H9 (cell line): ENCODE data around the gene PARP8. TPM values are rescaled to one million over a fixed set of nuclear protein-coding genes. Genes with fewer than 3 reads are reported as not detected.

Source experiments
- DNase-seq: peaks from one replicate; pipeline ENCODE4 v3.0.0-alpha.2; 2017
- H2AFZ ChIP-seq: one replicate; pipeline ENCODE4 v1.6.1; 2013; ENCODE audit warnings: mild to moderate bottlenecking, low read length, control low read depth, moderate library complexity
- H2AK5ac ChIP-seq: 2 replicates; pipeline ENCODE4 v1.6.1; 2013; ENCODE audit warnings: low read length, control low read depth, mixed read lengths; ENCODE audit not compliant: insufficient read length
- H2BK120ac ChIP-seq: one replicate; pipeline ENCODE4 v1.6.1; 2013; ENCODE audit warnings: low read depth, mild to moderate bottlenecking, low read length, control low read depth, inconsistent platforms; ENCODE audit not compliant: poor library complexity, severe bottlenecking
- H2BK12ac ChIP-seq: 2 replicates; pipeline ENCODE4 v1.6.1; 2013; ENCODE audit warnings: low read length, control low read depth, mixed read lengths, low read depth; ENCODE audit not compliant: insufficient read length
- H2BK15ac ChIP-seq: 2 replicates; pipeline ENCODE4 v1.6.1; 2013; ENCODE audit warnings: low read depth, low read length, control low read depth
- H2BK20ac ChIP-seq: one replicate; pipeline ENCODE4 v1.6.1; 2013; ENCODE audit warnings: low read depth, mild to moderate bottlenecking, low read length, control low read depth, inconsistent platforms; ENCODE audit not compliant: poor library complexity, severe bottlenecking
- H2BK5ac ChIP-seq: 2 replicates; pipeline ENCODE4 v1.6.1; 2013; ENCODE audit warnings: low read length, control low read depth, mixed read lengths; ENCODE audit not compliant: insufficient read length
- H3K14ac ChIP-seq: 2 replicates; pipeline ENCODE4 v1.6.1; 2013; ENCODE audit warnings: low read length, control low read depth; ENCODE audit not compliant: insufficient read depth
- H3K18ac ChIP-seq: 2 replicates; pipeline ENCODE4 v1.6.1; 2013; ENCODE audit warnings: low read depth, mild to moderate bottlenecking, mixed read lengths, low read length, control low read depth; ENCODE audit not compliant: insufficient read length
- H3K23ac ChIP-seq: 2 replicates; pipeline ENCODE4 v1.6.1; 2013; ENCODE audit warnings: low read length, control low read depth, mixed read lengths, low read depth; ENCODE audit not compliant: insufficient read length
- H3K23me2 ChIP-seq: 2 replicates; pipeline ENCODE4 v1.6.1; 2013; ENCODE audit warnings: low read depth, mild to moderate bottlenecking, mixed read lengths, low read length, control low read depth; ENCODE audit not compliant: insufficient read length, poor library complexity, severe bottlenecking
- H3K27ac ChIP-seq: 2 replicates; pipeline ENCODE4 v1.5.1; 2013; ENCODE audit warnings: low read length, control low read depth, mixed read lengths, low read depth; ENCODE audit not compliant: insufficient read length
- H3K27me3 ChIP-seq: 2 replicates; pipeline ENCODE4 v1.6.1; 2013; ENCODE audit warnings: low read length, control low read depth, inconsistent platforms; ENCODE audit not compliant: insufficient read depth
- H3K4ac ChIP-seq: 2 replicates; pipeline ENCODE4 v1.6.1; 2013; ENCODE audit warnings: low read depth, mild to moderate bottlenecking, control low read depth, inconsistent platforms, low read length, moderate library complexity
- H3K4me1 ChIP-seq: 2 replicates; pipeline ENCODE4 v1.6.1; 2013; ENCODE audit warnings: low read length, control low read depth, inconsistent platforms; ENCODE audit not compliant: insufficient read depth
- H3K4me2 ChIP-seq: 2 replicates; pipeline ENCODE4 v1.6.1; 2013; ENCODE audit warnings: low read length, control low read depth, mixed read lengths; ENCODE audit not compliant: insufficient read length, insufficient read depth
- H3K56ac ChIP-seq: 2 replicates; pipeline ENCODE4 v1.6.1; 2013; ENCODE audit warnings: low read depth, mild to moderate bottlenecking, mixed read lengths, low read length, control low read depth; ENCODE audit not compliant: insufficient read length
- H3K79me1 ChIP-seq: 2 replicates; pipeline ENCODE4 v1.6.1; 2013; ENCODE audit warnings: low read depth, mild to moderate bottlenecking, moderate library complexity, low read length, control low read depth, inconsistent platforms; ENCODE audit not compliant: insufficient read depth, poor library complexity, severe bottlenecking
- H3K79me2 ChIP-seq: 2 replicates; pipeline ENCODE4 v1.6.1; 2013; ENCODE audit warnings: low read length, control low read depth, inconsistent platforms; ENCODE audit not compliant: insufficient read depth
- H3K9ac ChIP-seq: 2 replicates; pipeline ENCODE4 v1.6.1; 2013; ENCODE audit warnings: low read length, control low read depth, mixed read lengths; ENCODE audit not compliant: insufficient read length; ENCODE audit errors: extremely low read depth
- H3K9me3 ChIP-seq: one replicate; pipeline ENCODE4 v1.6.1; 2013; ENCODE audit warnings: low read depth, low read length, inconsistent platforms; ENCODE audit not compliant: control insufficient read depth
- H3T11ph ChIP-seq: one replicate; pipeline ENCODE4 v1.6.1; 2013; ENCODE audit warnings: mild to moderate bottlenecking, low read length, control low read depth, inconsistent platforms
- H4K20me1 ChIP-seq: one replicate; pipeline ENCODE4 v1.6.1; 2013; ENCODE audit not compliant: control insufficient read depth, insufficient read length, insufficient read depth
- H4K5ac ChIP-seq: 2 replicates; pipeline ENCODE4 v1.6.1; 2013; ENCODE audit warnings: low read depth, mild to moderate bottlenecking, mixed read lengths, low read length, control low read depth; ENCODE audit not compliant: insufficient read length
- H4K8ac ChIP-seq: replicated peaks from 2 replicates; pipeline ENCODE4 v1.6.1; 2013; ENCODE audit warnings: low read length, control low read depth, mixed read lengths, low read depth; ENCODE audit not compliant: insufficient read length
- H4K91ac ChIP-seq: 2 replicates; pipeline ENCODE4 v1.6.1; 2013; ENCODE audit warnings: low read depth, mild to moderate bottlenecking, moderate library complexity, mixed read lengths, low read length, control low read depth; ENCODE audit not compliant: insufficient read length
- H3K27ac Mint-ChIP-seq, 3 experiments: 2 replicates in 2 of 3; 3 replicates in 1 of 3; pipeline ENCODE4 v1.8.0; 2020 to 2021; ENCODE audit warnings: mixed read lengths in 3 of 3, mild to moderate bottlenecking in 1 of 3, moderate library complexity in 1 of 3
- H3K27me3 Mint-ChIP-seq: 2 replicates; pipeline ENCODE4 v1.8.0; 2021; ENCODE audit warnings: low read depth, mild to moderate bottlenecking, moderate library complexity, mixed read lengths
- H3K36me3 Mint-ChIP-seq, 3 experiments: 2 replicates in 2 of 3; 3 replicates in 1 of 3; pipeline ENCODE4 v1.8.0; 2020 to 2021; ENCODE audit warnings: low read depth in 3 of 3, mixed read lengths in 3 of 3; ENCODE audit not compliant: insufficient read depth in 1 of 3
- H3K4me1 Mint-ChIP-seq, 2 experiments: 2 replicates each; pipeline ENCODE4 v1.8.0; 2020; ENCODE audit warnings: mixed read lengths in 2 of 2
- H3K4me3 Mint-ChIP-seq, 2 experiments: 2 replicates in 1 of 2; 3 replicates in 1 of 2; pipeline ENCODE4 v1.8.0; 2020 to 2021; ENCODE audit warnings: mild to moderate bottlenecking in 2 of 2, mixed read lengths in 2 of 2, moderate library complexity in 1 of 2
- H3K9me3 Mint-ChIP-seq, 2 experiments: 2 replicates in 1 of 2; 3 replicates in 1 of 2; pipeline ENCODE4 v1.8.0; 2020; ENCODE audit warnings: mild to moderate bottlenecking in 2 of 2, mixed read lengths in 2 of 2, moderate library complexity in 1 of 2
- WGBS: extraction: QIAGEN DNeasy Blood & Tissue Kit; methylation state at CpG from one replicate; pipeline ENCODE4 v1.1.7; 2013; ENCODE audit warnings: missing lambda C conversion rate, low lambda C conversion rate, mixed read lengths; ENCODE audit not compliant: insufficient read length; ENCODE audit errors: extremely low coverage; 5-methylcytosine and 5-hydroxymethylcytosine counted together
- total RNA-seq: library from RNA; stranded (reverse); gene quantifications from 2 replicates; pipeline ENCODE4 v1.2.1, GENCODE V29; 2021
- TF ChIP-seq, protein P1 (sequence below): fragments of 200-600 bp; sonication (generic); conservative IDR thresholded peaks from 3 replicates; pipeline ENCODE4 v1.8.0; 2021; ENCODE audit warnings: antibody characterized with exemption, mild to moderate bottlenecking

The PARP8 gene
- total RNA-seq, 1 experiment from 2014 or later: 34.0 TPM

DNA sequence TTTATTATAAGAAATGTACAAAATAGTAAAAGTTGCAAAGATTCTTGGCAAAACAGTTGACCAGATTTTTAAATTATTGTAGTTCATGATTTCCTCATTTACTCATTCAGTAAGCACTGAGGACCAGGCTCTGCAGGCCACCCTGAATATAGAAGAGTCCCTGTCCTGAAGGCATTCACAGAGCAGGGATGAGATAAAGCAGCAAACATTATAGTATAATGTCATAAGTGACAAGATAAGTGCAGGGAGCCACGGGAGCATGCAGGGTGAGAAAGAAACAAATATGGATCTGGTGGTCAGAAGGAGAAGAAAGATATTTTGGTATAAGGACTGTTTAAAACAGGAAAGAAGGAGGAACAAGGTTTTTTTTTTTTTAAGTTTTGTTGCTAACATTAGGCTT, 46.0 kb downstream of the PARP8 start:
- H3K4ac ChIP-seq: no peak overlapping the region
- no peak overlapping the region for H3K56ac ChIP-seq
- H3K36me3 Mint-ChIP-seq: no peaks in the 10 kb centered on the region; a peak in 1 of 7 replicates
- no peak overlapping the region for H2AK5ac ChIP-seq
- no peak overlapping the region for H3K9ac ChIP-seq
- H3K18ac ChIP-seq: no peak overlapping the region
- H2BK120ac ChIP-seq: no peak overlapping the region
- H3K9me3 ChIP-seq: no peaks in the 10 kb centered on the region
- no peak overlapping the region for H3T11ph ChIP-seq
- H3K23ac ChIP-seq: no peak overlapping the region
- H2BK12ac ChIP-seq: no peak overlapping the region
- H3K4me1 Mint-ChIP-seq: peaks cover 34 to 38% of the 10 kb centered on the region in 2 experiments
- H3K79me1 ChIP-seq: no peaks in the 10 kb centered on the region
- H4K91ac ChIP-seq: no peak overlapping the region
- H3K23me2 ChIP-seq: no peaks in the 10 kb centered on the region
- no peak overlapping the region for H3K4me2 ChIP-seq
- H4K5ac ChIP-seq: no peak overlapping the region
- H4K8ac ChIP-seq: no peak overlapping the region
- no peak overlapping the region for H2BK15ac ChIP-seq
- peaks cover 4% of the 10 kb centered on the region; the same call in 1 of the 2 replicates for H3K79me2 ChIP-seq
- TF ChIP-seq, protein P1, sequence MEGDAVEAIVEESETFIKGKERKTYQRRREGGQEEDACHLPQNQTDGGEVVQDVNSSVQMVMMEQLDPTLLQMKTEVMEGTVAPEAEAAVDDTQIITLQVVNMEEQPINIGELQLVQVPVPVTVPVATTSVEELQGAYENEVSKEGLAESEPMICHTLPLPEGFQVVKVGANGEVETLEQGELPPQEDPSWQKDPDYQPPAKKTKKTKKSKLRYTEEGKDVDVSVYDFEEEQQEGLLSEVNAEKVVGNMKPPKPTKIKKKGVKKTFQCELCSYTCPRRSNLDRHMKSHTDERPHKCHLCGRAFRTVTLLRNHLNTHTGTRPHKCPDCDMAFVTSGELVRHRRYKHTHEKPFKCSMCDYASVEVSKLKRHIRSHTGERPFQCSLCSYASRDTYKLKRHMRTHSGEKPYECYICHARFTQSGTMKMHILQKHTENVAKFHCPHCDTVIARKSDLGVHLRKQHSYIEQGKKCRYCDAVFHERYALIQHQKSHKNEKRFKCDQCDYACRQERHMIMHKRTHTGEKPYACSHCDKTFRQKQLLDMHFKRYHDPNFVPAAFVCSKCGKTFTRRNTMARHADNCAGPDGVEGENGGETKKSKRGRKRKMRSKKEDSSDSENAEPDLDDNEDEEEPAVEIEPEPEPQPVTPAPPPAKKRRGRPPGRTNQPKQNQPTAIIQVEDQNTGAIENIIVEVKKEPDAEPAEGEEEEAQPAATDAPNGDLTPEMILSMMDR: no peak
- no peak overlapping the region for H3K4me3 Mint-ChIP-seq
- H2BK20ac ChIP-seq: no peak overlapping the region
- no peak overlapping the region for H3K27ac ChIP-seq
- no peak overlapping the region for H2BK5ac ChIP-seq
- H4K20me1 ChIP-seq: no peaks in the 10 kb centered on the region
- H3K4me1 ChIP-seq: no peaks in the 10 kb centered on the region
- no peak overlapping the region for H3K14ac ChIP-seq
- no peak for DNase-seq
- no peak overlapping the region for H2AFZ ChIP-seq
- peak overlapping the region in 1 of 3 experiments; percentile 27; a peak in 1 of 7 replicates for H3K27ac Mint-ChIP-seq
- no peaks in the 10 kb centered on the region for H3K9me3 Mint-ChIP-seq
- no CpG with 5 or more reads among the region's 1 CpG for WGBS
- no peaks in the 10 kb centered on the region for H3K27me3 Mint-ChIP-seq
- no peaks in the 10 kb centered on the region for H3K27me3 ChIP-seq
